SU-DHL-6 (cell line): ENCODE measurements around the gene FAM184A.

Experiments used
- H2AFZ ChIP-seq: fragments of 200-600 bp; sonication (generic); 2 replicates; pipeline ENCODE4 v1.6.1; 2014; ENCODE audit warnings: low read depth, mild to moderate bottlenecking, moderate library complexity, mixed read lengths, antibody characterized with exemption, low read length; ENCODE audit not compliant: severe bottlenecking
- H3F3A ChIP-seq: fragments of 200-600 bp; shearing (Covaris generic); 2 replicates; pipeline ENCODE4 v1.6.0; 2016; ENCODE audit warnings: antibody characterized with exemption, mild to moderate bottlenecking; ENCODE audit not compliant: insufficient read depth
- H3K27ac ChIP-seq: fragments of 200-600 bp; sonication (generic); 2 replicates; pipeline ENCODE4 v1.5.1; 2016; ENCODE audit warnings: low read depth, mild to moderate bottlenecking, low read length, moderate library complexity, mixed read lengths
- H3K27me3 ChIP-seq: fragments of 200-600 bp; sonication (generic), shearing (Covaris generic); 2 replicates; pipeline ENCODE4 v1.6.0; 2014; ENCODE audit warnings: mild to moderate bottlenecking, low read length
- H3K36me3 ChIP-seq: fragments of 200-600 bp; sonication (generic); 2 replicates; pipeline ENCODE4 v1.6.1; 2014; ENCODE audit warnings: mild to moderate bottlenecking, low read length, mixed read lengths
- H3K4me2 ChIP-seq: fragments of 300-600, 200-600 bp; shearing (Covaris generic), sonication (generic); 2 replicates; pipeline ENCODE4 v1.6.0; 2014; ENCODE audit warnings: low read length, low read depth, mild to moderate bottlenecking; ENCODE audit not compliant: poor library complexity, severe bottlenecking
- H3K4me3 ChIP-seq: fragments of 200-600 bp; sonication (generic); 2 replicates; pipeline ENCODE4 v1.5.1; 2014; ENCODE audit warnings: antibody characterized with exemption, low read length, mild to moderate bottlenecking, mixed read lengths; ENCODE audit not compliant: insufficient read depth, poor library complexity, severe bottlenecking
- H3K79me2 ChIP-seq: fragments of 200-600 bp; sonication (generic); 2 replicates; pipeline ENCODE4 v1.6.1; 2014; ENCODE audit warnings: mild to moderate bottlenecking, low read length, moderate library complexity; ENCODE audit not compliant: insufficient read depth
- H3K9ac ChIP-seq: fragments of 200-600 bp; sonication (generic); 2 replicates; pipeline ENCODE4 v1.7.0; 2014; ENCODE audit warnings: mild to moderate bottlenecking, low read length
- H3K9me2 ChIP-seq: fragments of 200-600 bp; sonication (generic); replicated peaks from 2 replicates; pipeline ENCODE4 v1.6.1; 2014; ENCODE audit warnings: low read length; ENCODE audit not compliant: insufficient read depth
- H3K9me3 ChIP-seq: fragments of 200-600 bp; sonication (generic); 2 replicates; pipeline ENCODE4 v1.6.1; 2014; ENCODE audit warnings: low read length, mixed read lengths; ENCODE audit not compliant: insufficient read depth
- H4K20me1 ChIP-seq: fragments of 200-600 bp; sonication (generic); 2 replicates; pipeline ENCODE4 v1.6.1; 2014; ENCODE audit warnings: low read depth, mild to moderate bottlenecking, antibody characterized with exemption, low read length, moderate library complexity, mixed read lengths
- CTCF ChIP-seq: fragments of 200-600 bp; sonication (generic); IDR thresholded peaks from one replicate; pipeline ENCODE4 v1.5.1; 2017; ENCODE audit warnings: antibody characterized with exemption, mild to moderate bottlenecking, low read length, moderate library complexity; ENCODE audit not compliant: insufficient read depth, poor library complexity, severe bottlenecking
- EZH2phosphoT487 ChIP-seq: fragments of 200-600 bp; sonication (generic), shearing (Covaris generic); conservative IDR thresholded peaks from 2 replicates; pipeline ENCODE4 v1.6.1; 2018; ENCODE audit warnings: mild to moderate bottlenecking, antibody characterized with exemption, low read length, moderate library complexity, mixed read lengths

FAM184A gene

GRCh38 chr6:119037941-119038623, 40.4 kb downstream of the FAM184A start:
- Histone ChIP-seq H3K4me2 (no peak overlapping the region), H3K9ac (no peak overlapping the region), H3K36me3 (no peaks in the 10 kb centered on the region)

GRCh38 chr6:119037264-119037663, 41.2 kb downstream of the FAM184A start:
- TF ChIP-seq CTCF (no peak), EZH2phosphoT487 (no peak)
- Histone ChIP-seq H3K9ac (no peak overlapping the region), H3K27me3 (no peaks in the 10 kb centered on the region), H3K9me2 (no peaks in the 10 kb centered on the region), H4K20me1 (no peaks in the 10 kb centered on the region), H3K4me2 (no peak overlapping the region), H3K4me3 (no peak overlapping the region), H2AFZ (no peak overlapping the region), H3K36me3 (no peaks in the 10 kb centered on the region), H3F3A (no peaks in the 10 kb centered on the region), H3K9me3 (no peaks in the 10 kb centered on the region), H3K27ac (no peak overlapping the region), H3K79me2 (no peaks in the 10 kb centered on the region)

More at GRCh38 chr6:119037941-119038623, 40.4 kb downstream of the FAM184A start:
- Histone ChIP-seq H2AFZ (no peak overlapping the region), H3F3A (no peaks in the 10 kb centered on the region), H3K4me3 (no peak overlapping the region), H3K27me3 (no peaks in the 10 kb centered on the region), H3K9me3 (no peaks in the 10 kb centered on the region), H3K27ac (no peak overlapping the region), H4K20me1 (no peaks in the 10 kb centered on the region), H3K79me2 (no peaks in the 10 kb centered on the region), H3K9me2 (no peaks in the 10 kb centered on the region)
- no peak for TF ChIP-seq EZH2phosphoT487
- TF ChIP-seq CTCF: no peak

GRCh38 chr6:119036081-119036480, 42.4 kb downstream of the FAM184A start:
- no peak overlapping the region for H3K4me2 ChIP-seq
- no peak for TF ChIP-seq CTCF
- no peak for TF ChIP-seq EZH2phosphoT487

More at GRCh38 chr6:119036081-119036480, 42.4 kb downstream of the FAM184A start:
- Histone ChIP-seq H3K9me2 (no peaks in the 10 kb centered on the region), H3F3A (no peaks in the 10 kb centered on the region), H2AFZ (no peak overlapping the region), H3K27ac (no peak overlapping the region), H3K9ac (no peak overlapping the region), H3K27me3 (no peaks in the 10 kb centered on the region), H3K36me3 (no peaks in the 10 kb centered on the region), H3K79me2 (no peaks in the 10 kb centered on the region), H4K20me1 (no peaks in the 10 kb centered on the region), H3K4me3 (no peak overlapping the region), H3K9me3 (no peaks in the 10 kb centered on the region)
